Esophagus (tissue), 2 donors: ENCODE results near the gene PSAT1. TPM values are rescaled to one million over a fixed set of nuclear protein-coding genes. Genes with fewer than 3 reads are reported as not detected.

Experiments used
- H3K27ac ChIP-seq, 2 donors: one replicate each; pipeline ENCODE4 v1.5.1; 2013; ENCODE audit warnings: low read depth in 2 of 2, mild to moderate bottlenecking in 2 of 2, inconsistent platforms in 1 of 2, low read length in 1 of 2, moderate library complexity in 1 of 2
- H3K27me3 ChIP-seq, 2 donors: one replicate each; pipeline ENCODE4 v1.6.1; 2013; ENCODE audit warnings: low read length in 2 of 2, control low read depth in 1 of 2, mild to moderate bottlenecking in 1 of 2; ENCODE audit not compliant: insufficient read depth in 2 of 2, control insufficient read depth in 1 of 2
- H3K36me3 ChIP-seq, 2 donors: one replicate each; pipeline ENCODE4 v1.6.1; 2013; ENCODE audit warnings: low read length in 1 of 2; ENCODE audit not compliant: control insufficient read depth in 2 of 2, insufficient read depth in 2 of 2
- H3K4me1 ChIP-seq, 2 donors: one replicate each; pipeline ENCODE4 v1.6.1; 2013; ENCODE audit warnings: low read length in 1 of 2; ENCODE audit not compliant: control insufficient read depth in 2 of 2, insufficient read depth in 2 of 2
- H3K4me3 ChIP-seq, 2 donors: one replicate each; pipeline ENCODE4 v1.5.1; 2013; ENCODE audit warnings: low read length in 2 of 2, mild to moderate bottlenecking in 2 of 2, low read depth in 1 of 2, moderate library complexity in 1 of 2
- H3K9me3 ChIP-seq, 2 donors: one replicate each; pipeline ENCODE4 v1.6.1; 2013; ENCODE audit warnings: mild to moderate bottlenecking in 2 of 2, low read depth in 1 of 2, low read length in 1 of 2, moderate library complexity in 1 of 2; ENCODE audit not compliant: control insufficient read depth in 2 of 2, insufficient read depth in 1 of 2
- WGBS, 2 donors: extraction: QIAGEN DNeasy Blood & Tissue Kit; methylation state at CpG; one replicate each; pipeline ENCODE4 v1.1.7; 2013; 5-methylcytosine and 5-hydroxymethylcytosine counted together
- polyA plus RNA-seq, 2 donors: library from polyadenylated mRNA; stranded (reverse); fragments of 200-250 nt; gene quantifications; one replicate each; pipeline ENCODE4 v1.2.3, GENCODE V29; 2013
- donor health status: healthy with polysubstance abuse.
- donor health status: Bipolar disorder and iron deficiency.

Gene PSAT1
- polyA plus RNA-seq, 2 donors: 9.9 to 34.0 TPM

DNA sequence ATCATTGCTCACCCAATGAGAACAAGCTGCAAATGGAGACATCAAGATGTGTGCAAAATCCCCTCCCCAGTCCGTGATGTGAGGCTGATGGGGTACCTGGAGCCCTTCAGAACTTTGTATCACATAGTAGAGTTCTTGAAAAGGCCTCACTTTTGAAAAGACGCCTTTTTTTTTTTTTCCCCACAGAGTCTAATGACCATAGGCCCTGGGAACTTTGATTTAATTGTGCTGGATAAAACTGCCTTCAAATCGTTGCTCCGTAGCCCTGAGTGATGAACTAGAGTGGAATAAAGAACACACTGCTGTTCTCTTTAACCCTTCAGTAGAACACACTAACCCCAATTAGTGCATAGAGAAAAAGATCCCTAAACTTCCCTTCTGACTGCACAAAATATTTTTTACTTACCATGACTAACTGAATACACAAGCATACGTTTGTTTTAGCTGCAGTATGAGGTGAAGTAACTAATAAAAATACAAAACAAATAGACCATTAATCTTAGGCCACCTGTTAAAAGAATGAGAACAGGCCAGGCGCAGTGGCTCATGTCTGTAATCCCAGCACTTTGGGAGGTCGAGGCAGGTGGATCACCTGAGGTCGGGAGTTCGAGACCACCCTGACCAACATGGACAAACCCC lies 15.1 kb downstream of the PSAT1 start:
- no peak overlapping the region for H3K4me3 ChIP-seq
- 57 to 75% methylated on average over 9 of the region's 9 CpGs for WGBS, 2 donors
- no peaks in the 10 kb centered on the region for H3K4me1 ChIP-seq

DNA sequence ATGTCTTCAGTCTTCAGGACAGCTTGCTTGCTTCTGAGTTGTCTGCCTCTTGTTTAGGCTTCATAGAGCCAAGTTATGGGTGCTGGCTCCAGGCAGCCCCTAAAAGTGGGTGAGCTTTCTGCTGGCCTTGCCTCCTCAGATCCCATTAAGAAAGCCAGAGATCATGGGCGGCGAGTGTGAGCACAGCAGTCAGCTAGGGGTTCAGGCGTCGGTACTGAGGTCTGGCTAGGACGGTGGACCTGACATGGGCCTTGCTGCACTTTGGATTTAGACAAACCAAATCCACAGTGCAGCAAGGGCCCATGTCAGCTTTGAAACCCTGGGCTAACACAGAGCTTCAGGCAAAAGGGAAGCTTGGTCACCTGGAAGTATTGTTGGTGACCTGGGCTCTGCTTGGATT lies 17.6 kb downstream of the PSAT1 start:
- H3K4me1 ChIP-seq: no peaks in the 10 kb centered on the region
- peaks cover 4 to 9% of the 10 kb centered on the region in 2 donors for H3K36me3 ChIP-seq
- no peak overlapping the region for H3K27ac ChIP-seq
- 94% methylated on average over 5 of the region's 5 CpGs for WGBS, 2 donors
- no peaks in the 10 kb centered on the region for H3K9me3 ChIP-seq
- no peak overlapping the region for H3K4me3 ChIP-seq
- no peaks in the 10 kb centered on the region for H3K27me3 ChIP-seq

More for the DNA sequence above, 15.1 kb downstream of the PSAT1 start:
- H3K36me3 ChIP-seq: peaks cover 0 to 5% of the 10 kb centered on the region in 2 donors
- H3K27me3 ChIP-seq: no peaks in the 10 kb centered on the region
- no peak overlapping the region for H3K27ac ChIP-seq
- no peaks in the 10 kb centered on the region for H3K9me3 ChIP-seq

DNA sequence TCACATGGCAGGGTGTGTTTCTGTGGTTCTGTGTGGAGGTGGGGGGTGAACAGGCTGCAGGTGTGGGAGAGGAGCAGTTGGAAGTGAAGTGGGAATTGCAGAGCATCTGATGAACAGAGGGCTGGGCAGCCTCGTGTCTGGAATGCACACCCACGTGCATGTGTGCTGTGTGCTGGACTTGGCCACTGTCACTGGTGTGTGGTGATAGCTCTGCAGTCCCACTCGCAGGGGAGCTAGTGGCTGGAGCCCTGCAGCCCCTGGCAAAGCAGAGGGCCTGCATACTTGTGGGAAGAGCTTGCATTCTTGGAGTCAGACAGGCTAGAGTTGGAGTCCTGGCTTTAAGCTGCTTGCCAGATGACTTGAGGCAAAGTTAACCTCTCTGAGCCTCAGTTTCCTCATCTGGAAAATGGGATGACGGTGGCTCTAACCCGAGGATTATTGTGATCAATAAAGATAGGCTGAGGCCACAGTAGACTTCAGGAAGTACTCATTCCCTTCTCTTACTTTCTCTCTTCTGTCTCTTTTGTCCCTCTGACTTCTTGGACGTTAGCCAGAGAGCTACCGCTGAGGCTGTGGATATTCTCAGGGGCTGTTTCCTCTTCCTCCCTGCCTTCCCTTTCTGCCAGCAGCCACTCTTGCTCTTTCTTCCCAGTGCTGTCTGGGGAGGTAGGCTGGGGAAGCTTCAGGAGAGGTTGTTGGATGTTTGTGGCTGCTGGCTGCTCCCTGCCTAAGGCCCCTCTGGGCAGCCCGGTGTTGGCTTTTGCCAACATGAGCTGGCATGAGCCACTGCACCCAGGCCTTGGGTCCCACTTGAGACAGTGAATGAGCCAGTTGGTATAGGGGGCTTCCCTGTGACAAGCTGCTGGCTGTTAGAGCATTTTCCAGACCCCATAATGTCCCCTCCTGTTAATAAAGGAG lies 18.3 kb downstream of the PSAT1 start:
- no peaks in the 10 kb centered on the region for H3K27me3 ChIP-seq
- no peak overlapping the region for H3K4me3 ChIP-seq
- WGBS, 2 donors: 62 to 63% methylated on average over 8 of the region's 8 CpGs
- peaks cover 5 to 9% of the 10 kb centered on the region in 2 donors for H3K36me3 ChIP-seq
- no peak overlapping the region for H3K27ac ChIP-seq
- no peaks in the 10 kb centered on the region for H3K9me3 ChIP-seq
- H3K4me1 ChIP-seq: no peaks in the 10 kb centered on the region

DNA sequence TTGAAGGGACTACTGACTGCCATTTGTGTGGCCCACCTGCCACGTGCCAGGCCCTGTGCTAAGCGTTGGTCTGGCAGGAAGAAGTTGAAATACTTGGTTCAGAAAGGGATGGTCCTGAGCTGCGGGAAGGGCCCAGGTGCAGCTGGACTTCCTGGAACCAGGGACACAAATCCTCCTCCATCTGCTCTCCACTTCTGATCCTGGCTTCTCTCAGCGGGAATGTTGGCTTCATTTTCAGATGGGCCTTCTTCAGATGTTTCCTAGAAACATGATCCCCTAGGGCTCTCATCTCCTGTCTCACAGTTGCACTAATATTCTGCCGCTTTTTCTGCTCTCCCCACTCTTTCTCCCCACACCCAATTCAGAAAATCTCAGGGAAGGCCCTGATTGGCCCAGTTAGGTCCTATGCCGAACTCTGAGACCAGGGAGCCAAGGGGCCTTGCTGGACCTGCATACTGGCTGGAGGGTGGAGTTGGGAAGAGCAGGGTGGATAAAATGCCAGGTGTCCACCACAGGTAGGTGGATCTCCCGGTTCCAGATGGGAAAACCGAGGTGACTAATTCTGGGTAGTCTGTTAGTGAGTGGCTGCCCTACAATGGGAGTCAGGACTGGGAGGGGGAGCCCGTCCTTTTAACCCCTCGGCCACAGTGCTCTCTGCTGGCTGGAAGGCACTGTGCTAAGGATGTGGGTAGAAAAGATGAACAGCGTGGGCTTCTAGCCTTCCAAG lies 19.4 kb downstream of the PSAT1 start:
- WGBS, 2 donors: 90 to 92% methylated on average over 11 of the region's 11 CpGs
- H3K36me3 ChIP-seq: peaks cover 4 to 9% of the 10 kb centered on the region in 2 donors
- H3K4me3 ChIP-seq: no peak overlapping the region
- no peaks in the 10 kb centered on the region for H3K9me3 ChIP-seq
- no peak overlapping the region for H3K27ac ChIP-seq
- no peaks in the 10 kb centered on the region for H3K4me1 ChIP-seq
- H3K27me3 ChIP-seq: no peaks in the 10 kb centered on the region

DNA sequence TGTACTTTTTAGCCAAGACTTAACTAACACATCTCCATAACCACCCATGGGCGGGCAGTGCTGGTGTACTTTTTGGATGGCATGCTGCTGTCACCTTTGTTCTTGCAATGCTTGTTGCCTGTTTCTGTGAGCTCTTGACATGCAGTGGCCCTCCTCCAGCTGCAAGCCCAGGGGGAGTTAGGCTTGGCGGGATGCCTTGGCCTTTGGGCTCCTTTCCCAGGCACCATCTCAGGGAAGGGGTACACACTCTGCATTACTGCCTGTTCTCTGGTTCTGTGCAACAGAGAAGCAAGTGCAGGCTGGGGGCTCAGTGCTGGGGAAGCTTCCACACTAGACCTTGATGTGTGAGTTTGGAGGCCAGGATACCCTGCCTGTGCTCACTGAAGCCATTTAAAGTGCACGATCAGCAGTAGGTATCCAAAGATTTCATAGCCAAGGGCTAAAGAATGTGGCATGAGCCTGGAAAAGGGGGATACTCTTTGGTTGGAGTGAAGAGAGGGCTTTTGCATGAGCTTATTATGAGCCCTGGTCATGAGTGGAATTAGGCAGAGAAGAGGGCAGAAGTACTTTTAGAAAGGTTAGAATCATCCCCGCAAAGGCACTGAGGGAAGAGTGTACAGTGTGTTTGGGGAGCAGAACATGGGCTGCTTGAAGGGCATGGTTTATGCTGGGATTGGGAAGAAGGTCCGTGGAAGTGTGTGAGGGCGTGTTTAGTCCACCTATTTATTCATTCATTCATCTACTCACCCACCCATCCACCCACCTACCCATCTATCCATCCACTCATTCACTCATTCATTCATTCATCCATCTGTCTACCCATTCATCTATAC lies 22.5 kb downstream of the PSAT1 start:
- H3K4me3 ChIP-seq: no peak overlapping the region
- no peaks in the 10 kb centered on the region for H3K9me3 ChIP-seq
- WGBS, 2 donors: 93 to 94% methylated on average over 6 of the region's 6 CpGs
- H3K4me1 ChIP-seq: no peaks in the 10 kb centered on the region
- no peak overlapping the region for H3K27ac ChIP-seq
- no peaks in the 10 kb centered on the region for H3K27me3 ChIP-seq
- peaks cover 4 to 9% of the 10 kb centered on the region in 2 donors for H3K36me3 ChIP-seq

DNA sequence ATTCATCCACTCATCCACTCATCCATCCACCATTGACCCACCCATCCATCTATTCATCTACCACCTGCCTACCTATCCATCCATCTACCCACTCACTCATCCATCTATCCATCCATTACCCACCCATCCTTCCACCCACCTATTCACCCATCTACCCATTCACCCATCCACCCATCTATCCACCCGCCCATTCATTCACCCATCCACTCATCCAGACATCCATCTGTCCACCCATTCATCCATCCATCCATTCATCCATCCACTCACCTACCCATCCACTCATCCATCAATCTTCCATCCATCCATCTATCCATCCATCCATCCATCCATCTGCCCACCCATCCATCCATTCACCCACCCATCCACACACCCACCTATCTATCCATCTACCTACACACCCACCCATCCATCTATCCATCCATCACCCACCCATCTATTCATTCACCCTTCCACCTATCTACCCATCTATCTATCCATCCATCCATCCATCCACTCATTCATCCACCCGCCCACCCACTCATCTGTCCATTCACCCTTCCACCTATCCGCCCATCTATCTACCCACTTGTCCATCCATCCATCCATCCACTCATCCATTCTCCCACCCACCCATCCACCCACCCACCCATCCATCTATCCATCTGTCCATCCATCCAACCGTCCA lies 23.2 kb downstream of the PSAT1 start:
- Histone ChIP-seq H3K4me3 (no peak overlapping the region), H3K27me3 (no peaks in the 10 kb centered on the region), H3K9me3 (no peaks in the 10 kb centered on the region), H3K36me3 (peaks cover 4 to 9% of the 10 kb centered on the region in 2 donors), H3K27ac (no peak overlapping the region), H3K4me1 (no peaks in the 10 kb centered on the region)
- WGBS, 2 donors: 79 to 96% methylated on average over 4 of the region's 4 CpGs

DNA sequence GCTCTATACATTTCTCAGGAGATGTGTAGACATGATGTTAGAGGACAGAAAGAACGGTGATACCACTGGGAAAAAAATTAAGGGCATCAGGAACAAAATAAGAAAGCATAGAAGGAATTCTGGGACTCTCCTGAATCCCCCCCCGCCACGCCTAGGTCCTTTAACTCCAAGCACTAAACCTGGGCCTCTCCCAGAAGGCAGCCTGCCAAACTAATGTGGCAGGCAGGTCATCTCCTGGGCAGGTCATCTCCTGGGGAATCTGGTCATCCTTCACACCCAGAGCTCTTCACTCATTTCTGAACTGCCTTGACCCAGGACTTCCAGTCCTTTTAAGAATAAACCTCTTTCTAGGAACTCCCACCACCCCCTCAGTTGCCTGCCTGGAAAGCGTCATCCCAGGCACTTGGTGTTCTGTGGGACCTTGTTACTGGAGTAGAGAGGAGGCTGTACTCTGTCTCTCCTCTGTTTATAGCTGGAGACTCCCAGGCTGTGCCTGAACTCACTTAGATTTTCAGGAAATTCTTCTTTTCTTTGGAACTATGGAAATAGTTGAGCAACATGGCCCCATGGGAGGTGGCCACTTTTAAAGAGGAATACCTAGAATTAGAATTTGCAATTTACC lies 24.1 kb downstream of the PSAT1 start:
- 88 to 92% methylated on average over 4 of the region's 4 CpGs for WGBS, 2 donors
- Histone ChIP-seq H3K4me1 (no peaks in the 10 kb centered on the region), H3K36me3 (peaks cover 4 to 9% of the 10 kb centered on the region in 2 donors)

DNA sequence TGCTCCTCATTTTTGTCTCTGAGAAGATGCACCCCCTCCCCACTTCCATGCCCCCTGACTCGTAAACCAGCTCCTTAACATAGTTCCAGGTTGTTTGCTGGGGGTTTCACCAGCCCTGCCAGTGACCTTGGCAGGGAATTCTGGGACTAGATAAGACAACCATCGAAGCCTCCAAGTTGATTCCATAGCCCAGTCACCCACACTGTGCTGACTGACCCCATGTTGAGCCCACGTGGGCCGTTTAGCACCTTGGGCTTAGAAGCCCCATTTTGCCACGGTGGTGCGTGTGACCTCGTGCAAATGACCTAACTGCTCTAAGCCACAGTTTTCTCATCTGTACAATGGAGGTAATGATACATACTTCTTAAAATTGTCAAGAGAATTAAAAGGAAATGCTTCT lies 24.6 kb downstream of the PSAT1 start:
- WGBS, 2 donors: 93 to 95% methylated on average over 7 of the region's 7 CpGs
- Histone ChIP-seq H3K4me3 (no peak overlapping the region), H3K36me3 (peaks cover 4 to 9% of the 10 kb centered on the region in 2 donors), H3K27me3 (no peaks in the 10 kb centered on the region), H3K4me1 (no peaks in the 10 kb centered on the region), H3K9me3 (no peaks in the 10 kb centered on the region), H3K27ac (no peak overlapping the region)

More for the DNA sequence above, 24.1 kb downstream of the PSAT1 start:
- H3K27me3 ChIP-seq: no peaks in the 10 kb centered on the region
- no peaks in the 10 kb centered on the region for H3K9me3 ChIP-seq
- H3K4me3 ChIP-seq: no peak overlapping the region
- no peak overlapping the region for H3K27ac ChIP-seq
